HG03442 (cell line): ENCODE data around the gene DGLUCY.

Experiments used
- ATAC-seq: cut with Tn5 transposase; IDR thresholded peaks from one replicate; pipeline ENCODE4 v1.9.1; 2021; ENCODE audit warnings: mild to moderate bottlenecking, moderate library complexity; ENCODE audit not compliant: unreplicated experiment

Gene DGLUCY

GRCh38 chr14:91273885-91274273 is 160.0 kb downstream of the DGLUCY start:
- ATAC-seq = no peak

GRCh38 chr14:91274796-91275195 is 160.9 kb downstream of the DGLUCY start:
- no peak for ATAC-seq
